GM06990 (cell line): Measurements from ENCODE around the gene WBP1L.
"Not testable (repeated sequence)": the region's sequence is repeated elsewhere in the genome, so short reads cannot be mapped to it uniquely, and the experiment has no call there.

ENCODE experiments used
- DNase-seq: peaks from one replicate; pipeline ENCODE4 v3.0.0-alpha.2; 2011; ENCODE audit not compliant: insufficient read length; ENCODE audit errors: extremely low read depth
- H3K27me3 ChIP-seq: replicated peaks from 2 replicates; pipeline ENCODE4 v1.6.0; 2011; ENCODE audit warnings: low read length; ENCODE audit not compliant: control insufficient read depth, insufficient read depth
- H3K36me3 ChIP-seq: 2 replicates; pipeline ENCODE4 v1.5.1; 2011; ENCODE audit warnings: low read length; ENCODE audit not compliant: control insufficient read depth, insufficient read depth
- H3K4me3 ChIP-seq: replicated peaks from 2 replicates; pipeline ENCODE4 v1.5.1; 2011; ENCODE audit warnings: low read depth, mild to moderate bottlenecking, control low read depth, low read length
- CTCF ChIP-seq: IDR thresholded peaks from 2 replicates; pipeline ENCODE4 v1.5.1; 2011; ENCODE audit warnings: low read length, control low read depth, mild to moderate bottlenecking, inconsistent platforms; ENCODE audit not compliant: insufficient read depth, poor library complexity, severe bottlenecking

The WBP1L gene

GRCh38 chr10:102758240-102758932 is 14.6 kb downstream of the WBP1L start:
- no peak for DNase-seq
- Histone ChIP-seq H3K4me3 (no peak overlapping the region), H3K36me3 (peaks cover 2% of the 10 kb centered on the region; the same call in 1 of the 2 replicates), H3K27me3 (no peaks in the 10 kb centered on the region)
- TF ChIP-seq CTCF: no peak

GRCh38 chr10:102758933-102759262 is 15.2 kb downstream of the WBP1L start:
- H3K27me3 ChIP-seq, DNase-seq, H3K36me3 ChIP-seq, H3K4me3 ChIP-seq: not testable (repeated sequence)

- no peak overlapping the region for H3K4me3 ChIP-seq
- no peaks in the 10 kb centered on the region for H3K27me3 ChIP-seq
- no peak for TF ChIP-seq CTCF
- no peak for DNase-seq
- peaks cover 2% of the 10 kb centered on the region; the same call in 1 of the 2 replicates for H3K36me3 ChIP-seq
Observed at GRCh38 chr10:102759497-102760210, 15.9 kb downstream of the WBP1L start.

GRCh38 chr10:102761981-102762380 is 18.2 kb downstream of the WBP1L start:
- TF ChIP-seq CTCF: no peak
- H3K36me3 ChIP-seq: peaks cover 2% of the 10 kb centered on the region; the same call in 1 of the 2 replicates
- no peaks in the 10 kb centered on the region for H3K27me3 ChIP-seq
- no peak for DNase-seq
- H3K4me3 ChIP-seq: no peak overlapping the region

GRCh38 chr10:102762401-102763015 is 18.8 kb downstream of the WBP1L start:
- Histone ChIP-seq H3K36me3 (peaks cover 2% of the 10 kb centered on the region; the same call in 1 of the 2 replicates), H3K27me3 (no peaks in the 10 kb centered on the region), H3K4me3 (no peak overlapping the region)
- no peak for DNase-seq
- no peak for TF ChIP-seq CTCF

GRCh38 chr10:102763037-102763607 is 19.4 kb downstream of the WBP1L start:
- DNase-seq: no peak
- H3K27me3 ChIP-seq: no peaks in the 10 kb centered on the region
- peaks cover 2% of the 10 kb centered on the region; the same call in 1 of the 2 replicates for H3K36me3 ChIP-seq
- no peak for TF ChIP-seq CTCF
- no peak overlapping the region for H3K4me3 ChIP-seq
